T47D (cell line): ENCODE measurements around the gene FOXI2.

Source experiments
- DNase-seq, 2 experiments: peaks; one replicate each; pipeline versions ENCODE4 v3.0.0 to v3.0.0-alpha.2; 2011 to 2012; ENCODE audit warnings: low read depth in 1 of 2, low spot score in 1 of 2
- JUND ChIP-seq: IDR thresholded peaks from 2 replicates; pipeline ENCODE4 v1.6.1; 2012; ENCODE audit warnings: low read depth
- in situ Hi-C: cut with HindIII; loops from 2 replicates; pipeline ENCODE4 v1.10.0; 2016; ENCODE audit warnings: low sequenced_read_pairs, low pct_unique_long_range_greater_than_20kb

Gene FOXI2

DNA sequence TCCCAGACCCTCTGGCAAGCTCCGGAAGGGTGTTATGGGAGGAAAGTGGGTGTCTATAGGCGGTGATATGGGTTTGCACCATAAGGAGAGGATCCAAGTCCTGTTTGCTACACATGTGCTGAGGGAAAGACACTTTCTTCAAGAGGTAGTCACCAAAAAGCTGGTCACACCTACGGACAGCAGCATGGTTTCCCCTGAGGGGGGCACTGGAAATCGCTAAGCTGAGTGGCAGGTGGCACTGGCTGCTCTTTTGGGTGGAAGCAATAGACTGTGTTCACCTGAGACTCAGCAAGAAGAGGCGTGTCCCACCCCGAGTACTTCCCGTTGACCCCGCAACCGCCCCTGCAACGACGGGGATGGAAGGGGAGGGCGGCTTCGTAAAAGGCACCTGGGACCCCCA is 1.8 kb upstream of the FOXI2 start:
- TF ChIP-seq JUND: no peak
- in situ Hi-C loops: no loop called here
- DNase-seq: no peak

DNA sequence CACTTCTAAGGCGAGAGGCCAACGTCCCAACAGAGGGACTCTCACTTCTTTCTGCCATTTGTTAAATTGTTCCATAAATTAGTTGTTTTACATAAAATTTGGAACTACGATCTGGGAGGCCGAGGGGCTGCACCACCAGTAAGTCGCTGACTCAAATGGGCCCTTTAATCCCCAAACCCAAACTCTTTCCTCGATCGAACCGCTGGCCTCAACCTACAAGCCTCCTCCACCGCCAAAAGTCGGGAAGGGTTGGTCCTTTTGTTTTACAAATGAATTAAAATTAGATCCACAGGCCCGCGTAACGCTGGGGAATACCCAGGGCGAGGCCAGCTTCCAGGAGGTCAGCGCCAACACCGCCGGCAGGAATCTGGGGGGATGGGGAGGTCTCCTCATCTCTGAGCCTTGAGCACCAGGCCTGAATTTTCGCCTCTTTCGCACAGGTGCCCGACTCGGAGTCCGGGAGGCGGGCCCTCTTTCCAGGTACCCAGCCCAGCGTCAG is 1.2 kb upstream of the FOXI2 start:
- in situ Hi-C loops: no loop called here
- no peak for DNase-seq
- no peak for TF ChIP-seq JUND

DNA sequence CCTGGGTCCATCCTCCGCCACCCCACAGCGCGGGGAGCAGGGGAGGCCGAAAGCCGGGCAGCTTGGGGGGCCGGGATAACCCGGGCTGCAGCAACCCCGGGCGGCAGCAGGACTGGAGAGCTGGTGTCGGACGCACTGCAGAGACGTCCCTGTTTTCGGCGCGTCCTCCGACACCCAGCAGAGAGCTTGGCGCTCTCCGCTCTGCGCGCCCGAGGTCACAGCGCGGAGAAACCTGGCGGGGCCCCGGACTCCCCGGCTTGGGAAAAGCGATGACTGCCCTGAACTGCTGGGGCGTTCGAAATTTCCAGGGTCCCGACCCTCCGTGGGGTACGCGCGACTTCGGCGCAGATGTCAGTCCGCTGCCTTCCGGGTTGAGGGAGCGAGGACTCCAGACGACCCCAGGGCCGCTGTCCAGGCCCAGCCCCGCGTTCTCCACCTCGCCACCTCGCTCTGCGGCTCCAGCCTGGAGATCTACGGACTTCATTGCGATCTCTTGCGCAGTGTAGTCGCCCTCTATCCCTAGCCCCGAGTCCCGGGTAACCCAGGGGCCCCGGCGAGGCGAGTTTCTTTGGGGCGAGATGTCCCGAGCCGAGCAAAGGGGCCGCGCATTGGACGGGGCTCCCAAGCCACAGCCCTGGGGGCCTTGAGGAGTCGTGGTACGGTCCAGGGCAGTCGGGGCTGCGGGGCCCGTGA is 617 bp upstream of the FOXI2 start:
- no peak for DNase-seq
- no peak for TF ChIP-seq JUND
- in situ Hi-C loops: no loop called here

DNA sequence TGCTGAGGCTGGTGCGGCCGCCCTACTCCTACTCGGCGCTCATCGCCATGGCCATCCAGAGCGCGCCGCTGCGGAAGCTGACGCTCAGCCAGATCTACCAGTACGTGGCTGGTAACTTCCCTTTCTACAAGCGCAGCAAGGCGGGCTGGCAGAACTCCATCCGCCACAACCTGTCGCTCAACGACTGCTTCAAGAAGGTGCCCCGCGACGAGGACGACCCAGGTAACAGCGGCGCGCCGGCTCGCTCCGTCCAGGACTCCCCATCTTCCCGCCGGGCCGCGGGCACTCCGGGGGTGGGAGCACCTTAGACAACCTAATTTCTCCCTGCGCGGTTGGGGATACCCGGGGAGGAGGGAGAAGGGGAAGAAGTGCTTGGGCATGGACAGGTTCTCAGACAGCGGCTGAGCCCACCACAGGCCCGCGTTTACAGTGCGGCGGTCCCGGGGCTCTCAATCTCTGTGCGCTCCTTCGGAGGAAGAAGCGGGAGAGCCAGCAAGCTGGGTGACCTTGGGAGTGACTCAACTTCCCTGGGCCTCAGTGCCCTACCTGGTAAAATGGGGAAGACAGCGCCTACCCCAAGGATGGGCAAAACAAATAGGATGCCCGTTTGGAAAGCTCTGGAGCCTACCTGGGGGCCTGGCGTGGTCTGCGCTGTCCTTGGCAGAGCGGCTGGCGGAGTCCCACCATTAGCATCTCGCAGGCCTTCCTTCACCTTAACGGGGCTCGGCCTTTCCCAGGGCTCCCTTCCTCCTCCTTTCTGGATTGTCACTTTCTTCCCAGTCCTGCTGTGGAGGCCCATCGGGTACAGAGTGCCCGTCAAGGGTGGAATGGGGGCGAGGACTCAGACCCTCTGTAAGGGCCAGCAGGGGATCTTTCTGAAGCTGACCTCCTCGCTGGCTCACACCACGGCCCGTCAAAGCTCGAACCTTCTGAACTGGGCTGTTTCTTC is 852 bp downstream of the FOXI2 start:
- in situ Hi-C loops: no loop called here
- no peak for DNase-seq
- no peak for TF ChIP-seq JUND

DNA sequence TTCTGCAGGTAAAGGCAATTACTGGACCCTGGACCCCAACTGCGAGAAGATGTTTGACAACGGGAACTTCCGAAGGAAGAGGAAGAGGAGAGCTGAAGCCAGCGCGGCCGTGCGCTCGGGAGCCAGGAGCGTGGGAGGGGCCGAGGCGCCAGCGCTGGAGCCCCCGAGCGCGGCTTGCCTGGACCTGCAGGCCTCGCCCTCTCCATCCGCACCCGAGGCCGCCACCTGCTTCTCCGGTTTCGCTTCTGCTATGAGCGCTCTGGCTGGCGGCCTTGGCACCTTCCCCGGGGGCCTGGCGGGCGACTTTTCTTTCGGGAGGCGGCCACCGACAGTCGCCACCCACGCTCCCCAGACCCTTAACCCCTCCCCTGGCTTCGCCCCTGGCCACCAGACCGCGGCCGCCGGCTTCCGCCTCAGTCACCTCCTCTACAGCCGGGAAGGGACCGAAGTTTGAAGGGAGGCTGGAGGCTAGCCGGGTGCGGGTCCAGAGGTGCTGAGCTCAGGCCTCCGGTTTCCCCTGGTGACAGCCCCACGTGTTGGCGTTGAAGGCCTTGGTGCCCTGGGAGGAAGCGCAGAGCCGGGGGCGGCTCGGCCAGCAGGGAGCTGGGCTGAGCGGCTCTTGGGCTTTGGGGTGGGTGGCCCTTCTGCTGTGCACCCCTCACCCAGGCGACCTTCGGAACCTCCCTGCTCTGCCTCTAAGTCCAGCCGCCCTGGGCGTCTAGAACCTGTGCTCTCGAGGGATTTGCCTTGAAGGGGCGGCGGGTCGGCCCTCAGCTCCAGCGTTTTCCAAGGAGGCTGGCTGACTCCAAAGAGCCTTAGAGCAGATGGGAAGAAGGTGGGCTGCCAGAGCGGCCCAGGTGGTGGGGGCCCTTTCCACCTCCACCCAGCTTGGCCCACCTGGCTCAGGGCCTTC is 1.8 kb downstream of the FOXI2 start:
- no peak for DNase-seq
- in situ Hi-C loops: no loop called here
- TF ChIP-seq JUND: no peak

- no peak for DNase-seq
- no peak for TF ChIP-seq JUND
Observed at GRCh38 chr10:127739908-127740307, 2.9 kb downstream of the FOXI2 start.

GRCh38 chr10:127740596-127740995 is 3.6 kb downstream of the FOXI2 start:
- in situ Hi-C loops: no loop called here
- DNase-seq: no peak
- TF ChIP-seq JUND: no peak

More at GRCh38 chr10:127739908-127740307, 2.9 kb downstream of the FOXI2 start:
- in situ Hi-C loops: no loop called here

- TF ChIP-seq JUND: no peak
- DNase-seq: no peak
- in situ Hi-C loops: no loop called here
Observed at GRCh38 chr10:127743205-127743604, 6.2 kb downstream of the FOXI2 start.

DNA sequence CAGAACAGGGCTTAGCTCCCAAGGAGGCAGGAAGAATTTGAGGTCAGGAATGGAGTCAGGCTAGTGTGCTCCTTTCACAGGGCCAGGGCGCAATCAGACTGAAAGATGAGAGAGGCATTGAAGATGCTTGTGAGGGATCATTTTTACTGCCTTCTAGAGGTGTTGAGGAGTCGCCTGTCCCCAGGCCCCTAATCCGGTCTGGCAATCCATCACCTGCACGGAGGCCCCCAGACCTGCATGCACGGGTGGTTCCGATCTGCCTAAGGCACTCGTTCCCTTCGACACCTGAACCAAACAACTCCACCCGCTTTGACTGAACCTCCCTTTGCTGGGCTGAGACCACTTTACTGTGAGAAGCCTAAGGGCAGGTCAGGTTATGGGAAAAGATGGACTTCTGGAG is 8.0 kb downstream of the FOXI2 start:
- in situ Hi-C loops: no loop called here
- TF ChIP-seq JUND: no peak
- no peak for DNase-seq

DNA sequence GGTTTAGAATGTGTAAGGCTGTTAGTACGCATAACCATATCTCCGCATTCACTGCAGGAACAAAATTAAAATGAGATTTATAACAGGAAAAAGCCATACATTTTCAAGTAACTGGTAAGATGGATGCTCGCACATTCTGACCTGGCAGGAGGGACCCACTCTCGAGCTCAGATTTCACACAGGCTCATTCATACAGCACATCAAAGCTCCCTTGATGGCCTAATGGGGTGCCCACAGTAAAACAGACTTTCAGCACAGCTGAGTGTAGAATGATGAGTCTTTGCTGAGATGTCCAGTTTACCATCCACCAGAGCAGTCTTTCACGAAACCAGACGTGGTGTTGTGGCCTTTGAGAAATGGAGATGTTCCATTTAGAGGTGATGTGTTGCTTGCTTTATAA is 8.9 kb downstream of the FOXI2 start:
- TF ChIP-seq JUND: no peak
- DNase-seq: no peak
- in situ Hi-C loops: no loop called here

DNA sequence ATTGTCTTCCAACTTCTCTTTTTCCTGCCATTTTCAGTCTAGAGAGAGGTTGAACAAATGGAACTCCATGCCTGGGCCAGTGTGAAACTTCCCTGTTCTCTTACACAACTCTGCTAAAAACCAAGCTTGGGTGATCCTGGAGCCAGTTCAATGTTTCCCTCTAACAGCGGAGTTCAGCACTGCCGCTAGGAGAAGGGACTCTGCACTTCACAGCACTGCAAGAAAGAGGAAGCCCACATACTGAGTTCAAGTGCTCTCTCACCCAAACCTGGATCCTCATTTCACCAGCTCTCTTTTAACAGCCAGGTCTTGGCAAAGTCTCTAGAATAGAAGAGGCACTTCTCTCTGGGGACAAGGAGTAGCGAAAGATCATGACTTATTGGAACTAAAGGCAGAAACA is 18.8 kb downstream of the FOXI2 start:
- TF ChIP-seq JUND: no peak
- no peak for DNase-seq
- in situ Hi-C loops: no loop called here

DNA sequence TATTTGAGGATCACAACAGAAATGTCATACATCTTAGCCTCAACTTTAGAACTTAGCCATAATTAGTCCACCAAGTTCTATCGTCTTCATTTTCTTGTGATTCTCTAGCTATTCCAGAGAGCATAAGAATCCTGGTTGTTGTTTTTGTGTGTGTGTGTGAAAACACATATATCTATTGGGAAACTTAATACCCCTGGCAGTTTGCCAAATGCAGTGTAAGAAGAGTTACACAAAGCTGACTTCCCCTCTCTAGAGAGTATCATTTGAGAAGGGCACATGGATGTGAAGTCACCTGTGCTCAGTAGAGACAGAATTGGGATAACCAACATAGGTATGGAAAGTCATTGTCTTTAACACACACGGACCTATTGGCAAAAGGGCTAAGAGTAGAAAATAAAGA is 19.3 kb downstream of the FOXI2 start:
- in situ Hi-C loops: no loop called here
- no peak for TF ChIP-seq JUND
- no peak for DNase-seq

DNA sequence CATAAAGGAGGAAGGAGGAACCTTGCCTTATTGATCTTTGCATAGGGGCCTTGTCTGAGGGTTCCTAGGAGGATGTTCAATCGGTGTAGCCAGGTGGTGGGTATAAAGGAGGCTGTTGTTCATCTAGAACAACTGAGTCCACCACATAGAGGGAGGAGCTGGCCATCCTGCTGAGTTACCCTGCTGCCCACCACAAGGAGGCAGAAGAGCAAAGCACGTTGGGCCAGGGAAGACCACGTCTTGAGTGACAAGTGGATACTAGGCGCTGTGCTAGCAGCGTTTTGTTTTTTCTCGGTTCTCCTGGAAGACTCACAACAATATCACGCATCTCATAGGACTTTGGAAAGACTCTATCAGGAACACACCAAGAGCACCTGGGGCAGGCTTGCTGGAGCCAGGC is 20.0 kb downstream of the FOXI2 start:
- no peak for DNase-seq
- no peak for TF ChIP-seq JUND
- in situ Hi-C loops: no loop called here
